DOHH2 (cell line): Measurements from ENCODE around the gene ATG14.

Experiments used
- H3F3A ChIP-seq: fragments of 200-600 bp; sonication (generic), shearing (Covaris generic); 2 replicates; pipeline ENCODE4 v1.6.0; 2016; ENCODE audit warnings: antibody characterized with exemption, mild to moderate bottlenecking; ENCODE audit not compliant: control insufficient read depth, insufficient read depth
- H3K27ac ChIP-seq: fragments of 200-600 bp; sonication (generic); 2 replicates; pipeline ENCODE4 v1.5.1; 2014; ENCODE audit warnings: low read depth, mild to moderate bottlenecking, low read length, moderate library complexity
- H3K27me3 ChIP-seq: fragments of 200-600 bp; sonication (generic); 2 replicates; pipeline ENCODE4 v1.6.1; 2014; ENCODE audit warnings: mild to moderate bottlenecking, low read length, mixed read lengths; ENCODE audit not compliant: control insufficient read depth
- H3K36me3 ChIP-seq: fragments of 200-600 bp; sonication (generic); 2 replicates; pipeline ENCODE4 v1.6.1; 2014; ENCODE audit warnings: mild to moderate bottlenecking, low read length, moderate library complexity, mixed read lengths; ENCODE audit not compliant: control insufficient read depth
- H3K4me1 ChIP-seq: fragments of 200-600 bp; sonication (generic); 2 replicates; pipeline ENCODE4 v1.6.1; 2014; ENCODE audit warnings: mild to moderate bottlenecking, low read length, mixed read lengths; ENCODE audit not compliant: control insufficient read depth
- H3K4me2 ChIP-seq: fragments of 200-600 bp; sonication (generic); 2 replicates; pipeline ENCODE4 v1.6.0; 2014; ENCODE audit warnings: mild to moderate bottlenecking, low read length, moderate library complexity
- H3K4me3 ChIP-seq: fragments of 200-600 bp; sonication (generic); 2 replicates; pipeline ENCODE4 v1.5.1; 2014; ENCODE audit warnings: mild to moderate bottlenecking, low read length, mixed read lengths
- H3K79me2 ChIP-seq: fragments of 200-600 bp; sonication (generic); 2 replicates; pipeline ENCODE4 v1.6.1; 2014; ENCODE audit warnings: mild to moderate bottlenecking, low read length, mixed read lengths; ENCODE audit not compliant: control insufficient read depth
- H3K9me2 ChIP-seq: fragments of 200-600 bp; sonication (generic); replicated peaks from 2 replicates; pipeline ENCODE4 v1.6.1; 2014; ENCODE audit warnings: mild to moderate bottlenecking, low read length, mixed read lengths; ENCODE audit not compliant: control insufficient read depth
- H3K9me3 ChIP-seq: fragments of 200-600 bp; sonication (generic); 2 replicates; pipeline ENCODE4 v1.6.1; 2014; ENCODE audit warnings: antibody characterized with exemption, low read length, mixed read lengths; ENCODE audit not compliant: control insufficient read depth, insufficient read depth
- H4K20me1 ChIP-seq: fragments of 200-600 bp; sonication (generic); 2 replicates; pipeline ENCODE4 v1.6.0; 2014; ENCODE audit warnings: low read depth, mild to moderate bottlenecking, antibody characterized with exemption, low read length, moderate library complexity; ENCODE audit not compliant: control insufficient read depth, insufficient read depth
- CTCF ChIP-seq: fragments of 200-600 bp; sonication (generic); IDR thresholded peaks from one replicate; pipeline ENCODE4 v1.5.1; 2014; ENCODE audit warnings: antibody characterized with exemption, mild to moderate bottlenecking, low read depth, low read length; ENCODE audit not compliant: poor library complexity, severe bottlenecking
- EZH2phosphoT487 ChIP-seq: fragments of 200-600 bp; sonication (generic); IDR thresholded peaks from 2 replicates; pipeline ENCODE4 v1.6.1; 2017; ENCODE audit warnings: borderline replicate concordance, mild to moderate bottlenecking, antibody characterized with exemption, low read length, moderate library complexity, mixed read lengths

ATG14 gene

GRCh38 chr14:55324812-55325211 lies 86.8 kb downstream of the ATG14 start:
- Histone ChIP-seq H3K9me3 (no peaks in the 10 kb centered on the region), H3K4me1 (peaks cover 20% of the 10 kb centered on the region), H3F3A (peaks cover 10% of the 10 kb centered on the region), H3K27ac (no peak overlapping the region), H3K79me2 (peaks cover 46% of the 10 kb centered on the region), H3K27me3 (no peaks in the 10 kb centered on the region), H3K4me2 (no peak overlapping the region), H3K4me3 (no peak overlapping the region), H3K9me2 (no peaks in the 10 kb centered on the region), H3K36me3 (no peaks in the 10 kb centered on the region), H4K20me1 (peaks cover 11% of the 10 kb centered on the region)
- TF ChIP-seq EZH2phosphoT487 (no peak), CTCF (no peak)

GRCh38 chr14:55323910-55324309 lies 87.7 kb downstream of the ATG14 start:
- TF ChIP-seq EZH2phosphoT487 (no peak), CTCF (no peak)
- H3K4me1 ChIP-seq, result peaks cover 20% of the 10 kb centered on the region
- no peak overlapping the region for H3K27ac ChIP-seq
- peaks cover 11% of the 10 kb centered on the region for H4K20me1 ChIP-seq
- no peak overlapping the region for H3K4me3 ChIP-seq
- H3K36me3 ChIP-seq, result no peaks in the 10 kb centered on the region
- H3K9me2 ChIP-seq, result no peaks in the 10 kb centered on the region
- no peaks in the 10 kb centered on the region for H3K27me3 ChIP-seq
- H3K79me2 ChIP-seq, result peaks cover 38% of the 10 kb centered on the region
- H3K4me2 ChIP-seq, result no peak overlapping the region
- H3K9me3 ChIP-seq, result no peaks in the 10 kb centered on the region
- peaks cover 10% of the 10 kb centered on the region for H3F3A ChIP-seq

- H3K9me3 ChIP-seq, result peaks cover 3% of the 10 kb centered on the region; the same call in 1 of the 2 replicates
- no peak overlapping the region for H3K4me3 ChIP-seq
- H3F3A ChIP-seq, result no peaks in the 10 kb centered on the region
- no peak overlapping the region for H3K27ac ChIP-seq
- no peaks in the 10 kb centered on the region for H3K27me3 ChIP-seq
- H3K79me2 ChIP-seq, result peaks cover 3% of the 10 kb centered on the region
- H3K9me2 ChIP-seq, result no peaks in the 10 kb centered on the region
- no peaks in the 10 kb centered on the region for H3K4me1 ChIP-seq
- TF ChIP-seq EZH2phosphoT487, result no peak
- H3K4me2 ChIP-seq, result no peak overlapping the region
- H4K20me1 ChIP-seq, result no peaks in the 10 kb centered on the region
- H3K36me3 ChIP-seq, result peaks cover 16% of the 10 kb centered on the region
Observed at GRCh38 chr14:55318694-55319093, 92.9 kb downstream of the ATG14 start.

GRCh38 chr14:55317542-55318306 lies 93.9 kb downstream of the ATG14 start:
- Histone ChIP-seq H3K27me3 (no peaks in the 10 kb centered on the region), H3K9me3 (peaks cover 13% of the 10 kb centered on the region; the same call in 1 of the 2 replicates), H3F3A (no peaks in the 10 kb centered on the region), H3K9me2 (no peaks in the 10 kb centered on the region), H3K4me3 (no peak overlapping the region), H3K79me2 (peaks cover 6% of the 10 kb centered on the region; the same call in 1 of the 2 replicates), H3K4me1 (no peaks in the 10 kb centered on the region), H4K20me1 (no peaks in the 10 kb centered on the region), H3K27ac (no peak overlapping the region), H3K36me3 (peaks cover 23% of the 10 kb centered on the region), H3K4me2 (no peak overlapping the region)
- TF ChIP-seq CTCF, result no peak
- no peak for TF ChIP-seq EZH2phosphoT487
